ENCODE data around the gene ABCC4. TPM values are rescaled to one million over a fixed set of nuclear protein-coding genes. Genes with fewer than 3 reads are reported as not detected.

Gene ABCC4
- total RNA-seq, 5 donors from 2014 or later (not counting 1 experiment from before 2014, with no cell fraction given): 8.9 to 12.5 (median 9.5) TPM

DNA sequence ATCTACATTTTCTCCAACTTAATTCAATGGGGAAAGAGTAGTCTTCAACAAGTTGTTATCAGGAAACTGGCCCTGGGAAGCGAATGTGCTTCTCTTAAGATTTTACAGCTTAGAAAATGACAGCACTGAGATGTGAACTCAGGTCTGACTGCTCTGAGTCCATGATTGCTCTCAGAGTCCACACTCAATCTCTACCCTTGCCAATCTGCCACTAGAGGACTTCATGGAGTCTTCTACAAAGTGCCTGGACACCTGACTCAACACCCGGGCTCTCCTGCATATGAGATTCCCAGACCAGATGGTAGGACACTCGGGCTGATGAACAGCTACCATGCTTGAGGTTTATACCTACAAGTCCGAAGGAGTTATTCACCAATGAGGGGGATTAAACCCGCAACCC lies 74.8 kb downstream of the ABCC4 start:
- Histone ChIP-seq H3K9me3 (no peaks in the 10 kb centered on the region), H3K27ac (ENCODE audit: low read length) (no peak overlapping the region), H3K36me3 (ENCODE audit: control insufficient read depth in 2 of 2, extremely low read depth in 1 of 2, insufficient read depth in 1 of 2, low read length in 1 of 2) (no peaks in the 10 kb centered on the region), H3K4me3 (ENCODE audit: control insufficient read depth in 1 of 2, extremely low read depth in 1 of 2, low read length in 1 of 2) (no peak overlapping the region), H3K27me3 (replicated peaks in 1 of 2; ENCODE audit: control insufficient read depth in 2 of 2, extremely low read depth in 1 of 2, insufficient read depth in 2 of 2, low read length in 1 of 2) (no peaks in the 10 kb centered on the region), H3K4me1 (ENCODE audit: control insufficient read depth in 1 of 2, extremely low read depth in 1 of 2, insufficient read depth in 2 of 2, low read length in 2 of 2) (no peaks in the 10 kb centered on the region)
- no peak overlapping the region for H3K4me3 Mint-ChIP-seq
- peaks cover 12% of the 10 kb centered on the region for H3K36me3 Mint-ChIP-seq
- peaks cover 0 to 7% (median 7%) of the 10 kb centered on the region in 3 donors for H3K4me1 Mint-ChIP-seq
- H3K27me3 Mint-ChIP-seq: no peaks in the 10 kb centered on the region
- no peaks in the 10 kb centered on the region for H3K9me3 Mint-ChIP-seq
- ATAC-seq (replicated peaks in 1 of 4) (no peak), DNase-seq (no peak)
- POLR2A ChIA-PET: no interaction called here
- 100% methylated on average over 2 of the region's 5 CpGs for WGBS (ENCODE audit: insufficient coverage)
- no peak overlapping the region for H3K27ac Mint-ChIP-seq
- CTCF ChIA-PET: interaction anchor here (0.6 to 0.8 kb wide), 3 partner anchors 37 to 178 kb away, joined by 3 to 10 read pairs (median 3); no protein-coding TSS in a partner anchor

DNA sequence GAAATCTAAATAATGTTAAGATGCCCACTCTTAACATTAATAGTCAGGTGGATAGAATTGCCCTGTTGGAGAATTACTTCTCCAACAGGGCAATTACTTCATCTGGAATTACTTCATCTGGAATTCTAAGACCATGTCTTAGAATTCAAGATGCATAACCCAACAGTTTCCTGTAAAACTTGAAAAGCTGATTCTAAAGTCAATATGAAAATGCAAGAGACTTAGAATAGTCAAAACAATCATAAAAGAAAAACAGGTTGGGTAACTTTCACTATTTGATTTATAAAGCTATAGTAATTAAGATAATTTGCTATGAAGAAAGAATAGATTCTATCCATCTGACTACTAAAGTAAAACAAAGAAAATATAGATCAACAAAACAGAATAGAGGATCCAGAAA lies 75.2 kb downstream of the ABCC4 start:
- Histone ChIP-seq H3K9me3 (no peaks in the 10 kb centered on the region), H3K27me3 (replicated peaks in 1 of 2; ENCODE audit: control insufficient read depth in 2 of 2, extremely low read depth in 1 of 2, insufficient read depth in 2 of 2, low read length in 1 of 2) (no peaks in the 10 kb centered on the region), H3K4me1 (ENCODE audit: control insufficient read depth in 1 of 2, extremely low read depth in 1 of 2, insufficient read depth in 2 of 2, low read length in 2 of 2) (no peaks in the 10 kb centered on the region), H3K4me3 (ENCODE audit: control insufficient read depth in 1 of 2, extremely low read depth in 1 of 2, low read length in 1 of 2) (no peak overlapping the region), H3K27ac (ENCODE audit: low read length) (no peak overlapping the region), H3K36me3 (ENCODE audit: control insufficient read depth in 2 of 2, extremely low read depth in 1 of 2, insufficient read depth in 1 of 2, low read length in 1 of 2) (no peaks in the 10 kb centered on the region)
- Mint-ChIP-seq H3K36me3 (peaks cover 11% of the 10 kb centered on the region), H3K27me3 (no peaks in the 10 kb centered on the region), H3K4me1 (peaks cover 0 to 7% (median 7%) of the 10 kb centered on the region in 3 donors), H3K27ac (no peak overlapping the region), H3K4me3 (no peak overlapping the region), H3K9me3 (no peaks in the 10 kb centered on the region)
- ChIA-PET CTCF (interaction anchor here in 1 of 2 donors (0.6 kb wide), 2 partner anchors 37 to 159 kb away, joined by 3 to 10 read pairs; no protein-coding TSS in a partner anchor), POLR2A (no interaction called here)
- DNase-seq: no peak
- ATAC-seq (replicated peaks in 1 of 4): no peak

GRCh38 chr13:95224064-95224463 lies 77.2 kb downstream of the ABCC4 start:
- H3K4me3 Mint-ChIP-seq: no peak overlapping the region
- no peak for DNase-seq
- no peak overlapping the region for H3K27ac ChIP-seq (ENCODE audit: low read length)
- H3K4me1 ChIP-seq (ENCODE audit: control insufficient read depth in 1 of 2, extremely low read depth in 1 of 2, insufficient read depth in 2 of 2, low read length in 2 of 2): no peaks in the 10 kb centered on the region
- H3K4me3 ChIP-seq (ENCODE audit: control insufficient read depth in 1 of 2, extremely low read depth in 1 of 2, low read length in 1 of 2): no peak overlapping the region
- no peaks in the 10 kb centered on the region for H3K27me3 Mint-ChIP-seq
- no peaks in the 10 kb centered on the region for H3K36me3 ChIP-seq (ENCODE audit: control insufficient read depth in 2 of 2, extremely low read depth in 1 of 2, insufficient read depth in 1 of 2, low read length in 1 of 2)
- no peaks in the 10 kb centered on the region for H3K27me3 ChIP-seq (replicated peaks in 1 of 2; ENCODE audit: control insufficient read depth in 2 of 2, extremely low read depth in 1 of 2, insufficient read depth in 2 of 2, low read length in 1 of 2)
- H3K27ac Mint-ChIP-seq: no peak overlapping the region
- H3K36me3 Mint-ChIP-seq: peaks cover 19% of the 10 kb centered on the region
- WGBS (ENCODE audit: insufficient coverage): no CpG with 5 or more reads among the region's 2 CpGs
- ATAC-seq (replicated peaks in 1 of 4): no peak
- H3K4me1 Mint-ChIP-seq: peaks cover 0 to 7% (median 7%) of the 10 kb centered on the region in 3 donors
- no peaks in the 10 kb centered on the region for H3K9me3 Mint-ChIP-seq
- ChIA-PET CTCF (no interaction called here), POLR2A (no interaction called here)
- no peaks in the 10 kb centered on the region for H3K9me3 ChIP-seq

DNA sequence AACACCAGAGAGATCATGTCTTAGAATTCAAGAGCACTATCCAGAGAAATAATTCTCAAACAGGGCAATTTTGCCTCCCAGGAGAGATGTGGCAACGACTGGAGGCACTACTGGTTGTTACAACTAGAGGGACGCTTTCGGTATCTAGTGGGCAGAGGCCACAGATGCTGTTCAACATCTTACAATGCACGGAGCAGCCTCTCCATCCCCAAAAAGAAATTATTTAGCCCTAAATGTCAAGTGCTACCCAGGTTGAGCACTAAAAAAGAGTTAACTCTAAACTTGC lies 78.6 kb downstream of the ABCC4 start:
- no peak overlapping the region for H3K4me3 Mint-ChIP-seq
- no peaks in the 10 kb centered on the region for H3K27me3 ChIP-seq (replicated peaks in 1 of 2; ENCODE audit: control insufficient read depth in 2 of 2, extremely low read depth in 1 of 2, insufficient read depth in 2 of 2, low read length in 1 of 2)
- H3K9me3 ChIP-seq: no peaks in the 10 kb centered on the region
- H3K27me3 Mint-ChIP-seq: no peaks in the 10 kb centered on the region
- no peak overlapping the region for H3K4me3 ChIP-seq (ENCODE audit: control insufficient read depth in 1 of 2, extremely low read depth in 1 of 2, low read length in 1 of 2)
- DNase-seq (no peak), ATAC-seq (replicated peaks in 1 of 4) (no peak)
- POLR2A ChIA-PET: interaction anchor here in 1 of 2 donors (0.6 kb wide), 1 partner anchor 574 kb away, joined by 3 read pairs; no protein-coding TSS in a partner anchor
- no peak overlapping the region for H3K27ac ChIP-seq (ENCODE audit: low read length)
- no peaks in the 10 kb centered on the region for H3K9me3 Mint-ChIP-seq
- H3K36me3 Mint-ChIP-seq: peaks cover 24% of the 10 kb centered on the region
- H3K4me1 ChIP-seq (ENCODE audit: control insufficient read depth in 1 of 2, extremely low read depth in 1 of 2, insufficient read depth in 2 of 2, low read length in 2 of 2): no peaks in the 10 kb centered on the region
- CTCF ChIA-PET: no interaction called here
- WGBS (ENCODE audit: insufficient coverage): 96% methylated on average over 3 of the region's 4 CpGs
- peaks cover 0 to 7% (median 7%) of the 10 kb centered on the region in 3 donors for H3K4me1 Mint-ChIP-seq
- H3K27ac Mint-ChIP-seq: no peak overlapping the region
- H3K36me3 ChIP-seq (ENCODE audit: control insufficient read depth in 2 of 2, extremely low read depth in 1 of 2, insufficient read depth in 1 of 2, low read length in 1 of 2): no peaks in the 10 kb centered on the region

GRCh38 chr13:95221971-95222732 lies 79.1 kb downstream of the ABCC4 start:
- Mint-ChIP-seq H3K27ac (no peak overlapping the region), H3K27me3 (no peaks in the 10 kb centered on the region), H3K4me1 (peaks cover 0 to 4% (median 3%) of the 10 kb centered on the region in 3 donors), H3K4me3 (no peak overlapping the region), H3K36me3 (peaks cover 24% of the 10 kb centered on the region), H3K9me3 (no peaks in the 10 kb centered on the region)
- POLR2A ChIA-PET: interaction anchor here in 1 of 2 donors (0.6 kb wide), 1 partner anchor 575 kb away, joined by 3 read pairs; no protein-coding TSS in a partner anchor
- H3K9me3 ChIP-seq: no peaks in the 10 kb centered on the region
- no peaks in the 10 kb centered on the region for H3K4me1 ChIP-seq (ENCODE audit: control insufficient read depth in 1 of 2, extremely low read depth in 1 of 2, insufficient read depth in 2 of 2, low read length in 2 of 2)
- CTCF ChIA-PET: no interaction called here
- WGBS (ENCODE audit: insufficient coverage): 68% methylated on average over 5 of the region's 8 CpGs
- DNase-seq: no peak
- H3K27ac ChIP-seq (ENCODE audit: low read length): no peak overlapping the region
- H3K27me3 ChIP-seq (replicated peaks in 1 of 2; ENCODE audit: control insufficient read depth in 2 of 2, extremely low read depth in 1 of 2, insufficient read depth in 2 of 2, low read length in 1 of 2): no peaks in the 10 kb centered on the region
- no peaks in the 10 kb centered on the region for H3K36me3 ChIP-seq (ENCODE audit: control insufficient read depth in 2 of 2, extremely low read depth in 1 of 2, insufficient read depth in 1 of 2, low read length in 1 of 2)
- no peak for ATAC-seq (replicated peaks in 1 of 4)
- no peak overlapping the region for H3K4me3 ChIP-seq (ENCODE audit: control insufficient read depth in 1 of 2, extremely low read depth in 1 of 2, low read length in 1 of 2)

DNA sequence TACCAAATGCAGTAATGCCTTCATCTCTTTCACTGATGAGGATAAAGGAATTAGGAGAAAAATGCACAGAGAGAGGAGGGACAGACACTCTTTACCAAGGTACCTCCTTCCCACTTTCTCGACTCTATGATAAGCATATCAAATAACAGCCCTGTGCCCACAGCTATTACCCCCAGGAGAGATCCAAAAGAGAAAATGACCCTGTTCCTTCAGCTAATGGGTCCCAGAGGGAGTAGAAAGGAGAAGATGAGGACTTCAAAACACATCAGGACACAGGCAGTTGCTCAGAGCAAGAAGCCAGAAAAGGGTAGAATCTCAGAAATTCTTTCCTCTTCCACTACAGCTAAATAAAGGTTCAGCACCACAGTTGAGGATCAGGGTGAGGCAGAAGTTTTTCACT lies 80.6 kb downstream of the ABCC4 start:
- ChIA-PET CTCF (interaction anchor here (0.5 to 0.6 kb wide), 2 partner anchors 156 to 489 kb away, joined by 3 to 4 read pairs; no protein-coding TSS in a partner anchor), POLR2A (interaction anchor here in 1 of 2 donors (0.5 kb wide), 1 partner anchor 254 kb away, joined by 3 read pairs; no protein-coding TSS in a partner anchor)
- Mint-ChIP-seq H3K27ac (no peak overlapping the region), H3K4me3 (no peak overlapping the region), H3K9me3 (no peaks in the 10 kb centered on the region), H3K27me3 (no peaks in the 10 kb centered on the region), H3K36me3 (peaks cover 24% of the 10 kb centered on the region), H3K4me1 (no peaks in the 10 kb centered on the region)
- no CpG with 5 or more reads among the region's 1 CpG for WGBS (ENCODE audit: insufficient coverage)
- Histone ChIP-seq H3K27ac (ENCODE audit: low read length) (no peak overlapping the region), H3K4me3 (ENCODE audit: control insufficient read depth in 1 of 2, extremely low read depth in 1 of 2, low read length in 1 of 2) (no peak overlapping the region), H3K9me3 (no peaks in the 10 kb centered on the region), H3K4me1 (ENCODE audit: control insufficient read depth in 1 of 2, extremely low read depth in 1 of 2, insufficient read depth in 2 of 2, low read length in 2 of 2) (no peaks in the 10 kb centered on the region), H3K36me3 (ENCODE audit: control insufficient read depth in 2 of 2, extremely low read depth in 1 of 2, insufficient read depth in 1 of 2, low read length in 1 of 2) (no peaks in the 10 kb centered on the region), H3K27me3 (replicated peaks in 1 of 2; ENCODE audit: control insufficient read depth in 2 of 2, extremely low read depth in 1 of 2, insufficient read depth in 2 of 2, low read length in 1 of 2) (no peaks in the 10 kb centered on the region)
- ATAC-seq (replicated peaks in 1 of 4): no peak
- no peak for DNase-seq

Data from T-cell (primary cell).